ENCODE data around the gene FARS2. TPM values are rescaled to one million over a fixed set of nuclear protein-coding genes. Genes with fewer than 3 reads are reported as not detected.

The FARS2 gene
- total and polyA plus RNA-seq, 4 donors: 6.3 to 14.2 (median 10.5) TPM

DNA sequence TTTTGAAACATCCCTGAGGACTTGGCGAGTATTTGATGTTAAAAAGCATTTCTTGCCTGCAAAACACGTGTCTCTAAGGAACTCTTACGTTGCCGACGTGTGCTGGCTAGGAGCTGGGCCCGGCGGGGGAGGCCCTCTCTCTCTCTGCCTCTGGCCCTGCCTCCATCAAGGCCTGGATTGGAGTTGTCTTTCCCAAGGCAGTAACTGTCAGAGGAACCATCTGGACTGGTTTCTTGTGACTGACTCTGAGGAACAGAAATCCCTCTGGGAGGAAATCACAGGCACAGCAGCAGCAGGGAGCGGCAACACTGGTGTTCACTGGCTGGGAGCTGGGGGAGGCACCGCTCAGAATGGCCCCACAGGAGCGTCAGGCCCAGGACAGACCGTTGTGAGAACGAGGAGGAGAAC is 501.3 kb downstream of the FARS2 start:
- WGBS, 2 donors: 15 to 21% methylated on average over 12 of the region's 12 CpGs
- H3K27ac ChIP-seq (ENCODE audit: low read depth in 1 of 2, low read length in 2 of 2): no peak overlapping the region
- H3K27me3 ChIP-seq (ENCODE audit: control insufficient read depth in 1 of 2, insufficient read depth in 2 of 2, low read length in 1 of 2): no peaks in the 10 kb centered on the region
- H3K4me3 ChIP-seq (ENCODE audit: low read length in 2 of 2): no peak overlapping the region
- ATAC-seq (ENCODE audit: low FRiP score) (no peak), DNase-seq (no peak)
- intact Hi-C loops (cut with DNase I): loop anchor here (5.0 to 10.0 kb wide), 6 partner anchors 90 to 498 kb away; partner anchors contain the start of genes FARS2 (in 1 of the 2), LYRM4 (in 1 of the 2) and NRN1 (in 1 of the 2)
- no peaks in the 10 kb centered on the region for H3K9me3 ChIP-seq (ENCODE audit: control insufficient read depth, low read length)
- no peaks in the 10 kb centered on the region for H3K36me3 ChIP-seq (ENCODE audit: control insufficient read depth in 1 of 2, insufficient read depth in 2 of 2, low read length in 1 of 2)
- peaks cover 5 to 13% of the 10 kb centered on the region in 2 donors for H3K4me1 ChIP-seq (ENCODE audit: control insufficient read depth in 1 of 2, insufficient read depth in 2 of 2, low read length in 2 of 2)

DNA sequence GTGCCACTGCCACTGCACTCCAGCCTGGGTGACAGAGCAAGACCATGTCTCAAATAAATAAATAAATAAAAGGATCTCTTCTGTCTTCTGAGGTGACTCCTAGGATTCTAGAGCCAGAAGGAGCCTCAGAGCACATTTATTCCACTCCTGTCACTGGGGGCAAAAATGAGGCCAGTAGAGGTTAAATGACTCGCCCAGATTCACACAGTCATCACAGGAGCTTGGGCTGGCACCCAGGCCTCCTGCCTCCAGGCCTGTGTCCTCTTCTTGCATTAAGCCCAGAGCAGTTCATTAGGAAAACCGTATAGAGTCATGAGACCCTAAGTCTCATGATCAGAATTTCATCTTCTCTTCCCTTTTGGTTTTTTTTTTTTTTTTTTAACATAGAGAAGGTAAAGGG is 502.1 kb downstream of the FARS2 start:
- no peaks in the 10 kb centered on the region for H3K27me3 ChIP-seq (ENCODE audit: control insufficient read depth in 1 of 2, insufficient read depth in 2 of 2, low read length in 1 of 2)
- DNase-seq (no peak), ATAC-seq (ENCODE audit: low FRiP score) (no peak)
- no peaks in the 10 kb centered on the region for H3K36me3 ChIP-seq (ENCODE audit: control insufficient read depth in 1 of 2, insufficient read depth in 2 of 2, low read length in 1 of 2)
- intact Hi-C loops (cut with DNase I): loop anchor here (5.0 to 10.0 kb wide), 6 partner anchors 91 to 499 kb away; partner anchors contain the start of genes FARS2 (in 1 of the 2), LYRM4 (in 1 of the 2) and NRN1 (in 1 of the 2)
- WGBS, 2 donors: 79 to 90% methylated on average over 2 of the region's 2 CpGs
- no peak overlapping the region for H3K4me3 ChIP-seq (ENCODE audit: low read length in 2 of 2)
- H3K9me3 ChIP-seq (ENCODE audit: control insufficient read depth, low read length): no peaks in the 10 kb centered on the region
- no peak overlapping the region for H3K27ac ChIP-seq (ENCODE audit: low read depth in 1 of 2, low read length in 2 of 2)
- peaks cover 5 to 13% of the 10 kb centered on the region in 2 donors for H3K4me1 ChIP-seq (ENCODE audit: control insufficient read depth in 1 of 2, insufficient read depth in 2 of 2, low read length in 2 of 2)

DNA sequence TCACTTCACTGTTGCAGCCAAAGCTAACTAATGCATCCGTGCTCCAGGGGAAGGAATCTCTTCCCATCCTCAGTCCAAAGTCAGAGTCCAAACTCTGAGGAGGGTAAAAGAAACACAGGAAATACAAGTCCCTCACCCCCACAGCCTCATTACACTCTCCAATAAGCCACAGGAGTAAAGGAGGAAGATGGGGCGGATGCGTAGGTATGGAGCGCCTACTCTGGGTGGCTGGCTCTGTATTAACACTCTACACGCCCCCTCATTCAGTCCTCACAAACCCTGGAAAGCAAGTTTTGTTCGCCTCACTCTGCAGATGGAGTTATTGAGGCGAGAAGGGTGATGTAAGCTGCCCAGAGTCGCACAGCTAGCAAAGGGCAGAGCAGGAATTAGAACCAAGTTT is 502.6 kb downstream of the FARS2 start:
- Histone ChIP-seq H3K36me3 (ENCODE audit: control insufficient read depth in 1 of 2, insufficient read depth in 2 of 2, low read length in 1 of 2) (no peaks in the 10 kb centered on the region), H3K27ac (ENCODE audit: low read depth in 1 of 2, low read length in 2 of 2) (peak overlapping the region in 1 of 2 donors; percentile 65), H3K4me1 (ENCODE audit: control insufficient read depth in 1 of 2, insufficient read depth in 2 of 2, low read length in 2 of 2) (peaks cover 5 to 13% of the 10 kb centered on the region in 2 donors), H3K27me3 (ENCODE audit: control insufficient read depth in 1 of 2, insufficient read depth in 2 of 2, low read length in 1 of 2) (no peaks in the 10 kb centered on the region), H3K4me3 (ENCODE audit: low read length in 2 of 2) (no peak overlapping the region), H3K9me3 (ENCODE audit: control insufficient read depth, low read length) (no peaks in the 10 kb centered on the region)
- DNase-seq (no peak), ATAC-seq (ENCODE audit: low FRiP score) (no peak)
- intact Hi-C loops (cut with DNase I): loop anchor here (5.0 to 10.0 kb wide), 6 partner anchors 92 to 499 kb away; partner anchors contain the start of genes FARS2 (in 1 of the 2), LYRM4 (in 1 of the 2) and NRN1 (in 1 of the 2)
- WGBS, 2 donors: 32 to 39% methylated on average over 8 of the region's 8 CpGs

DNA sequence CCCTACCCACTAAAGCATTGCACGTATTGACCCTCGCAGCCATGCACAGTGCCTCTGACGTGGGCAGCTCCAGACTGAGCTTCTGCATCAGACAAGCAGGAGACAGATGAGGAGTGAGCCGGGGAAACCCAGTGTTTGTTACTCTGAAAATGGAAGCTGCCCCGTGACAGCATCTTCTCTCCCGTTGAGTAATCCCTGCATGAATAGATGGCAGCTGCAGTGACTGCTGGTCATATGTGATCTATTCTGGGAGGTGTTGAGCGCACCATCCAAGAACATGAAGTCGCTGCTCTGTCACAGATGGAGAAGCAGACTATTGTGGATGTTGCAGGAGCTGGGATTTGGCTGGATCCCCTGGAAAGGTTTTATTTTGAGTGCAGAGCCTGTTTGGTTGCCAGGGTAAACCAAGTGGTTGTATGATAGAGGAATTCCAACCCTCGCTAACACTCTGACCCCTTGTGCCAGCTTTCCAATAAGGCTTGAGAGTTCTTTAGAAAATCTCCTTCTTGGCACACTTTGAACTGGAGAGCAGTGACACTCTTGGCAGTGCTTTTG is 503.2 kb downstream of the FARS2 start:
- intact Hi-C loops (cut with DNase I): loop anchor here (5.0 to 10.0 kb wide), 6 partner anchors 92 to 500 kb away; partner anchors contain the start of genes FARS2 (in 1 of the 2), LYRM4 (in 1 of the 2) and NRN1 (in 1 of the 2)
- peak overlapping the region; percentile 50 to 65 for H3K27ac ChIP-seq (ENCODE audit: low read depth in 1 of 2, low read length in 2 of 2)
- ATAC-seq (ENCODE audit: low FRiP score): peak; percentile 86
- H3K4me1 ChIP-seq (ENCODE audit: control insufficient read depth in 1 of 2, insufficient read depth in 2 of 2, low read length in 2 of 2): peaks cover 5 to 13% of the 10 kb centered on the region in 2 donors
- H3K9me3 ChIP-seq (ENCODE audit: control insufficient read depth, low read length): no peaks in the 10 kb centered on the region
- no peaks in the 10 kb centered on the region for H3K36me3 ChIP-seq (ENCODE audit: control insufficient read depth in 1 of 2, insufficient read depth in 2 of 2, low read length in 1 of 2)
- 5 to 7% methylated on average over 9 of the region's 9 CpGs for WGBS, 2 donors
- DNase-seq: peak in 1 of 2 donors; percentile 60
- no peaks in the 10 kb centered on the region for H3K27me3 ChIP-seq (ENCODE audit: control insufficient read depth in 1 of 2, insufficient read depth in 2 of 2, low read length in 1 of 2)
- no peak overlapping the region for H3K4me3 ChIP-seq (ENCODE audit: low read length in 2 of 2)

DNA sequence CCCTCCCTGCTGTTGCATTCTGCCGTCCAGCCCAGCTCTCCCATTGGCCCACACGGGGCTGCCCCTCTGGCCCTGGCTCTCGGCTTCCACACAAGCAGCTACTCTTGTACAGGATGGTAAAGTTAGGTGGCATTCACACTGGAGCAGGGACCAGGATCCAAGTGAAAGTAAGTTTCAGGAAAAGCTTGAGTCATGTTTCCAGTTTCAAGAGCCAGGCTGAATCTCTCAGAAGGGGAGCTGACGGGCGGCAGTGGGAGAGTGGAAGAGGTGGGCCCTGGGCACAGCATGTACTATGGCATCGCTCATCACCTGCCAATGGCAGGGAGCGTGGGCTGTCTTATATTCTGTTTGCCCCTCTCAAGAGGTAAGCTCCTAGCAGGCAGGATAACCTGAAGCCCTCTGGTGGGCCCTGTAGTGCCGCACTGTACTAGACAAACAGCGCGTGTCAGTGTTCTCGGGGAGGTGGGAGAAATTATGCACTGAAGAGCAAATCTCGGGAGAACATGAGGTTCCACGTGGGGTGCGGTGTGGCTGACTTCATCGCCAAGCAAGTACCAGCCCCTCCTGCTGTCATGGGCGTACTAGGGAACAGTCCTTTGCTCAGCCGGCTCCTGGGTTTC is 503.9 kb downstream of the FARS2 start:
- H3K27ac ChIP-seq (ENCODE audit: low read depth in 1 of 2, low read length in 2 of 2): peak overlapping the region; percentile 50 to 96
- WGBS, 2 donors: 49% methylated on average over 17 of the region's 17 CpGs
- DNase-seq (peak in 1 of 2 donors; percentile 57), ATAC-seq (ENCODE audit: low FRiP score) (peak; percentile 61)
- peaks cover 5 to 13% of the 10 kb centered on the region in 2 donors for H3K4me1 ChIP-seq (ENCODE audit: control insufficient read depth in 1 of 2, insufficient read depth in 2 of 2, low read length in 2 of 2)
- H3K36me3 ChIP-seq (ENCODE audit: control insufficient read depth in 1 of 2, insufficient read depth in 2 of 2, low read length in 1 of 2): no peaks in the 10 kb centered on the region
- intact Hi-C loops (cut with DNase I): loop anchor here (10.0 kb wide), 5 partner anchors 200 to 500 kb away; partner anchors contain the start of genes FARS2 (in 1 of the 2), LYRM4 (in 1 of the 2) and NRN1 (in 1 of the 2)
- no peak overlapping the region for H3K4me3 ChIP-seq (ENCODE audit: low read length in 2 of 2)
- no peaks in the 10 kb centered on the region for H3K9me3 ChIP-seq (ENCODE audit: control insufficient read depth, low read length)
- no peaks in the 10 kb centered on the region for H3K27me3 ChIP-seq (ENCODE audit: control insufficient read depth in 1 of 2, insufficient read depth in 2 of 2, low read length in 1 of 2)

DNA sequence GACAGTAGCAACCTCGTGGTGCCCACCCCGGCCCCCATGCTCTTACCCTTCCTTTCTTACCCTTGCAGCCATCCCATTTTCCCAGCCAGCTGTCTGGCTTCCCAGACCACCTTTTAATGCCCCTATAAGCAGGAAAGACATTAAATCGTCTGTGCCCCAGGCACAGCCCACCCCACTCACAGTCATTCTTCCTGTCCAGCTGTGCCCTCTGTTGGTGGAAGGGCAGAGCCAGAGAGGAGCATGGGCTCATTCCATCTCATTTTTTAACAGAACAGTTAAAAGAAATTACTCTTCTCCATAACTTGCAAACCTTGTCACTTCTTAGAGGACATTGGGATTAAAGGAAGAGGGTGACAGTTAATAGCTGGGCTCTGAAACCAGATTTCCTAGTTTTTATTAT is 504.9 kb downstream of the FARS2 start:
- H3K36me3 ChIP-seq (ENCODE audit: control insufficient read depth in 1 of 2, insufficient read depth in 2 of 2, low read length in 1 of 2): no peaks in the 10 kb centered on the region
- 77 to 82% methylated on average over 3 of the region's 3 CpGs for WGBS, 2 donors

DNA sequence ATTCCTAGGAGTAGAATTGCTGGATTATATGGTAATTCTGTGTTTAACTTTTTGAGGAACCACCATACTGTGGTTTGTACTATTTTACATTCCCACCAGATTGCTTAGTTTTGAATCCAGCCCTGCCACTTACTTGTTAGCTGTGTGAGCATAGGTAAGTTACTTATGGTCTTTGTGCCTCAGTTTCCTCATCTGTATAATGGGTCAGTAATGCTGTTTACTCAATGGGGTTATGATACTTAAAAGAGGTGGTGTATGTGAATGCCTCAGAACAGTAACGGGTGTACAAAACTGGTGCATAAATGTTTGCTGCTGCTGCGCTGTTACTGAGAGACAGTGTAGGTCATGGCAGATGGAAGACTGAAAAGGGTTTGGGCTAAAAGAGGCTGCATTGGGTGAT is 506.2 kb downstream of the FARS2 start:
- DNase-seq (no peak), ATAC-seq (ENCODE audit: low FRiP score) (no peak)
- Histone ChIP-seq H3K27me3 (ENCODE audit: control insufficient read depth in 1 of 2, insufficient read depth in 2 of 2, low read length in 1 of 2) (no peaks in the 10 kb centered on the region), H3K36me3 (ENCODE audit: control insufficient read depth in 1 of 2, insufficient read depth in 2 of 2, low read length in 1 of 2) (no peaks in the 10 kb centered on the region), H3K9me3 (ENCODE audit: control insufficient read depth, low read length) (no peaks in the 10 kb centered on the region), H3K27ac (ENCODE audit: low read depth in 1 of 2, low read length in 2 of 2) (no peak overlapping the region), H3K4me1 (ENCODE audit: control insufficient read depth in 1 of 2, insufficient read depth in 2 of 2, low read length in 2 of 2) (peaks cover 5 to 7% of the 10 kb centered on the region in 2 donors), H3K4me3 (ENCODE audit: low read length in 2 of 2) (no peak overlapping the region)
- intact Hi-C loops (cut with DNase I): loop anchor here (10.0 kb wide), 5 partner anchors 197 to 503 kb away; partner anchors contain the start of genes FARS2 (in 1 of the 2), LYRM4 (in 1 of the 2) and NRN1 (in 1 of the 2)
- WGBS, 2 donors: 96 to 100% methylated on average over 2 of the region's 2 CpGs

More for the DNA sequence above, 504.9 kb downstream of the FARS2 start:
- Histone ChIP-seq H3K4me1 (ENCODE audit: control insufficient read depth in 1 of 2, insufficient read depth in 2 of 2, low read length in 2 of 2) (peaks cover 5 to 13% of the 10 kb centered on the region in 2 donors), H3K4me3 (ENCODE audit: low read length in 2 of 2) (no peak overlapping the region), H3K27me3 (ENCODE audit: control insufficient read depth in 1 of 2, insufficient read depth in 2 of 2, low read length in 1 of 2) (no peaks in the 10 kb centered on the region), H3K9me3 (ENCODE audit: control insufficient read depth, low read length) (no peaks in the 10 kb centered on the region), H3K27ac (ENCODE audit: low read depth in 1 of 2, low read length in 2 of 2) (no peak overlapping the region)
- DNase-seq (no peak), ATAC-seq (ENCODE audit: low FRiP score) (no peak)
- intact Hi-C loops (cut with DNase I): loop anchor here (10.0 kb wide), 5 partner anchors 199 to 501 kb away; partner anchors contain the start of genes FARS2 (in 1 of the 2), LYRM4 (in 1 of the 2) and NRN1 (in 1 of the 2)

DNA sequence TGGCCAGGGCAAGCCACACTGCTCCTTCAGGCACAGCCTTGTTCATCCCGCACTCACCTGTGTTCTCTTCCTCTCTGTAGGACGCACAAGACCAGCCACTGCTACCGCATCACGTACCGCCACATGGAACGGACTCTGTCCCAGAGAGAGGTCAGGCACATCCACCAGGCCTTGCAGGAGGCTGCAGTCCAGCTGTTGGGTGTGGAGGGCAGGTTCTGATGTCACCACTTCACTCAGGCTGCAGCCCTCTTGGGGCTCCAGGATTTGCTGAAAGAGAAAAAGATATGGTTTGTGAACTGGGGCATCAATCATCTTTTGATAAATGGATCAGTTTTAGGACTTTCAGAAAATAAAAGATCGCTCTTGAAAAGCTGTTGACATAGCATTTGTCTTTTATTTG is 509.9 kb downstream of the FARS2 start:
- Histone ChIP-seq H3K4me1 (ENCODE audit: control insufficient read depth in 1 of 2, insufficient read depth in 2 of 2, low read length in 2 of 2) (no peaks in the 10 kb centered on the region), H3K27ac (ENCODE audit: low read depth in 1 of 2, low read length in 2 of 2) (no peak overlapping the region), H3K36me3 (ENCODE audit: control insufficient read depth in 1 of 2, insufficient read depth in 2 of 2, low read length in 1 of 2) (no peaks in the 10 kb centered on the region), H3K9me3 (ENCODE audit: control insufficient read depth, low read length) (no peaks in the 10 kb centered on the region), H3K27me3 (ENCODE audit: control insufficient read depth in 1 of 2, insufficient read depth in 2 of 2, low read length in 1 of 2) (no peaks in the 10 kb centered on the region), H3K4me3 (ENCODE audit: low read length in 2 of 2) (no peak overlapping the region)
- DNase-seq (no peak), ATAC-seq (ENCODE audit: low FRiP score) (no peak)
- WGBS, 2 donors: 98% methylated on average over 7 of the region's 7 CpGs
- intact Hi-C loops (cut with DNase I): no loop called here
